Activated naive CD8-positive, alpha-beta T cell treated with anti-CD3 and anti-CD28 coated beads for 36 hours (primary cell): ENCODE measurements around the gene IRF5. TPM values are rescaled to one million over a fixed set of nuclear protein-coding genes. Genes with fewer than 3 reads are reported as not detected.

ENCODE experiments used
- DNase-seq: peaks from one replicate; pipeline ENCODE4 v3.0.0; 2021
- H3K27ac Mint-ChIP-seq: one replicate; pipeline ENCODE4 v1.8.0; 2022; ENCODE audit warnings: mild to moderate bottlenecking, moderate library complexity, mixed read lengths
- H3K27me3 Mint-ChIP-seq: one replicate; pipeline ENCODE4 v1.8.0; 2022; ENCODE audit warnings: mild to moderate bottlenecking, mixed read lengths
- H3K36me3 Mint-ChIP-seq: one replicate; pipeline ENCODE4 v1.8.0; 2021; ENCODE audit warnings: mild to moderate bottlenecking, mixed read lengths
- H3K4me1 Mint-ChIP-seq: one replicate; pipeline ENCODE4 v1.8.0; 2021; ENCODE audit warnings: mixed read lengths
- H3K4me3 Mint-ChIP-seq: one replicate; pipeline ENCODE4 v1.8.0; 2022; ENCODE audit warnings: mild to moderate bottlenecking, moderate library complexity, mixed read lengths
- H3K9me3 Mint-ChIP-seq: one replicate; pipeline ENCODE4 v1.8.0; 2022; ENCODE audit warnings: mixed read lengths
- total RNA-seq, 2 experiments: library from RNA; stranded (reverse); gene quantifications; one replicate each; pipeline ENCODE4 v1.2.3, GENCODE V29; 2021

Gene IRF5
- total RNA-seq, 2 experiments from 2014 or later: 3.8 to 4.0 TPM

GRCh38 chr7:128924707-128925588, 12.8 kb upstream of the IRF5 start:
- DNase-seq: no peak
- Mint-ChIP-seq H3K4me3 (no peak overlapping the region), H3K36me3 (no peaks in the 10 kb centered on the region), H3K9me3 (no peaks in the 10 kb centered on the region), H3K4me1 (no peaks in the 10 kb centered on the region), H3K27ac (no peak overlapping the region), H3K27me3 (peaks cover 12% of the 10 kb centered on the region)

- H3K27ac Mint-ChIP-seq: no peak overlapping the region
- peaks cover 9% of the 10 kb centered on the region for H3K4me1 Mint-ChIP-seq
- H3K36me3 Mint-ChIP-seq: peaks cover 2% of the 10 kb centered on the region
- no peaks in the 10 kb centered on the region for H3K27me3 Mint-ChIP-seq
- no peak overlapping the region for H3K4me3 Mint-ChIP-seq
- H3K9me3 Mint-ChIP-seq: no peaks in the 10 kb centered on the region
- DNase-seq: no peak
Observed at GRCh38 chr7:128928159-128928813, 9.4 kb upstream of the IRF5 start.

GRCh38 chr7:128928882-128929788, 8.6 kb upstream of the IRF5 start:
- no peak overlapping the region for H3K27ac Mint-ChIP-seq
- peaks cover 14% of the 10 kb centered on the region for H3K4me1 Mint-ChIP-seq
- no peaks in the 10 kb centered on the region for H3K9me3 Mint-ChIP-seq
- no peak overlapping the region for H3K4me3 Mint-ChIP-seq
- H3K27me3 Mint-ChIP-seq: no peaks in the 10 kb centered on the region
- DNase-seq: no peak
- peaks cover 2% of the 10 kb centered on the region for H3K36me3 Mint-ChIP-seq

GRCh38 chr7:128931190-128931798, 6.4 kb upstream of the IRF5 start:
- Mint-ChIP-seq H3K4me1 (peaks cover 15% of the 10 kb centered on the region), H3K27me3 (peaks cover 10% of the 10 kb centered on the region), H3K27ac (no peak overlapping the region), H3K36me3 (peaks cover 2% of the 10 kb centered on the region), H3K9me3 (no peaks in the 10 kb centered on the region), H3K4me3 (no peak overlapping the region)
- no peak for DNase-seq

GRCh38 chr7:128931965-128932861, 5.5 kb upstream of the IRF5 start:
- DNase-seq: no peak
- H3K4me3 Mint-ChIP-seq: peak overlapping the region; percentile 11

GRCh38 chr7:128932862-128933179, 4.9 kb upstream of the IRF5 start:
- no peak overlapping the region for H3K27ac Mint-ChIP-seq
- H3K9me3 Mint-ChIP-seq: no peaks in the 10 kb centered on the region
- peaks cover 19% of the 10 kb centered on the region for H3K4me1 Mint-ChIP-seq

More at GRCh38 chr7:128931965-128932861, 5.5 kb upstream of the IRF5 start:
- H3K4me1 Mint-ChIP-seq: peaks cover 18% of the 10 kb centered on the region
- H3K36me3 Mint-ChIP-seq: peaks cover 2% of the 10 kb centered on the region
- H3K27me3 Mint-ChIP-seq: peaks cover 19% of the 10 kb centered on the region
- H3K9me3 Mint-ChIP-seq: no peaks in the 10 kb centered on the region
- no peak overlapping the region for H3K27ac Mint-ChIP-seq

GRCh38 chr7:128933180-128933891, 4.4 kb upstream of the IRF5 start:
- DNase-seq: no peak
- peaks cover 24% of the 10 kb centered on the region for H3K27me3 Mint-ChIP-seq

More at GRCh38 chr7:128932862-128933179, 4.9 kb upstream of the IRF5 start:
- peaks cover 2% of the 10 kb centered on the region for H3K36me3 Mint-ChIP-seq
- DNase-seq: no peak
- H3K4me3 Mint-ChIP-seq: no peak overlapping the region
- H3K27me3 Mint-ChIP-seq: peaks cover 23% of the 10 kb centered on the region

GRCh38 chr7:128934361-128935341, 3.1 kb upstream of the IRF5 start:
- no peak for DNase-seq

More at GRCh38 chr7:128933180-128933891, 4.4 kb upstream of the IRF5 start:
- H3K36me3 Mint-ChIP-seq: peaks cover 2% of the 10 kb centered on the region
- H3K27ac Mint-ChIP-seq: peak overlapping the region; percentile 88
- H3K9me3 Mint-ChIP-seq: no peaks in the 10 kb centered on the region
- H3K4me1 Mint-ChIP-seq: peaks cover 20% of the 10 kb centered on the region
- H3K4me3 Mint-ChIP-seq: peak overlapping the region; percentile 67

GRCh38 chr7:128935342-128935730, 2.4 kb upstream of the IRF5 start:
- Mint-ChIP-seq H3K9me3 (no peaks in the 10 kb centered on the region), H3K4me1 (peaks cover 28% of the 10 kb centered on the region), H3K27ac (no peak overlapping the region), H3K36me3 (peaks cover 4% of the 10 kb centered on the region), H3K27me3 (peaks cover 43% of the 10 kb centered on the region), H3K4me3 (no peak overlapping the region)
- no peak for DNase-seq

More at GRCh38 chr7:128934361-128935341, 3.1 kb upstream of the IRF5 start:
- Mint-ChIP-seq H3K27ac (no peak overlapping the region), H3K36me3 (peaks cover 4% of the 10 kb centered on the region), H3K4me3 (no peak overlapping the region), H3K4me1 (peaks cover 24% of the 10 kb centered on the region), H3K9me3 (no peaks in the 10 kb centered on the region), H3K27me3 (peaks cover 36% of the 10 kb centered on the region)

GRCh38 chr7:128936798-128937197, 929 bp upstream of the IRF5 start:
- Mint-ChIP-seq H3K27ac (no peak overlapping the region), H3K9me3 (no peaks in the 10 kb centered on the region), H3K4me1 (peaks cover 40% of the 10 kb centered on the region), H3K4me3 (peak overlapping the region; percentile 52), H3K27me3 (peaks cover 57% of the 10 kb centered on the region), H3K36me3 (peaks cover 4% of the 10 kb centered on the region)
- DNase-seq: no peak

GRCh38 chr7:128937271-128937646, 468 bp upstream of the IRF5 start:
- Mint-ChIP-seq H3K27me3 (peaks cover 57% of the 10 kb centered on the region), H3K4me1 (peaks cover 40% of the 10 kb centered on the region), H3K9me3 (no peaks in the 10 kb centered on the region), H3K4me3 (peak overlapping the region; percentile 52), H3K27ac (no peak overlapping the region), H3K36me3 (peaks cover 4% of the 10 kb centered on the region)
- DNase-seq: no peak

- peak overlapping the region; percentile 84 for H3K4me3 Mint-ChIP-seq
- H3K27me3 Mint-ChIP-seq: peaks cover 57% of the 10 kb centered on the region
- no peaks in the 10 kb centered on the region for H3K9me3 Mint-ChIP-seq
- no peak for DNase-seq
- H3K27ac Mint-ChIP-seq: peak overlapping the region; percentile 68
- peaks cover 28% of the 10 kb centered on the region for H3K4me1 Mint-ChIP-seq
- peaks cover 1% of the 10 kb centered on the region for H3K36me3 Mint-ChIP-seq
Observed at GRCh38 chr7:128938544-128939074, 882 bp downstream of the IRF5 start.
